Muscle layer of duodenum (tissue), 2 donors: ENCODE results near the gene DLG2.
"Not testable (repeated sequence)": the region's sequence is repeated elsewhere in the genome, so short reads cannot be mapped to it uniquely, and the experiment has no call there.

Experiments used
- H3K27ac ChIP-seq: one replicate; pipeline ENCODE4 v1.7.0; 2013; ENCODE audit warnings: mild to moderate bottlenecking, low read length
- H3K27me3 ChIP-seq: one replicate; pipeline ENCODE4 v1.7.0; 2013; ENCODE audit warnings: low read depth, mild to moderate bottlenecking, control low read depth, low read length
- H3K36me3 ChIP-seq, 2 donors: one replicate each; pipeline ENCODE4 v1.7.0; 2013; ENCODE audit warnings: low read length in 2 of 2, control low read depth in 1 of 2, mild to moderate bottlenecking in 1 of 2; ENCODE audit not compliant: insufficient read depth in 2 of 2, control insufficient read depth in 1 of 2
- H3K4me1 ChIP-seq, 2 donors: one replicate each; pipeline ENCODE4 v1.7.0; 2013; ENCODE audit warnings: low read length in 2 of 2, mild to moderate bottlenecking in 2 of 2, control low read depth in 1 of 2, moderate library complexity in 1 of 2; ENCODE audit not compliant: insufficient read depth in 2 of 2, control insufficient read depth in 1 of 2
- H3K4me3 ChIP-seq, 2 donors: one replicate each; pipeline ENCODE4 v1.7.0; 2013; ENCODE audit warnings: low read length in 2 of 2, low read depth in 1 of 2, mild to moderate bottlenecking in 1 of 2
- H3K9me3 ChIP-seq, 2 donors: one replicate each; pipeline ENCODE4 v1.7.0; 2013; ENCODE audit warnings: low read length in 2 of 2, control low read depth in 1 of 2, mild to moderate bottlenecking in 1 of 2; ENCODE audit not compliant: control insufficient read depth in 1 of 2
- donor health status: healthy.

DLG2 gene

DNA sequence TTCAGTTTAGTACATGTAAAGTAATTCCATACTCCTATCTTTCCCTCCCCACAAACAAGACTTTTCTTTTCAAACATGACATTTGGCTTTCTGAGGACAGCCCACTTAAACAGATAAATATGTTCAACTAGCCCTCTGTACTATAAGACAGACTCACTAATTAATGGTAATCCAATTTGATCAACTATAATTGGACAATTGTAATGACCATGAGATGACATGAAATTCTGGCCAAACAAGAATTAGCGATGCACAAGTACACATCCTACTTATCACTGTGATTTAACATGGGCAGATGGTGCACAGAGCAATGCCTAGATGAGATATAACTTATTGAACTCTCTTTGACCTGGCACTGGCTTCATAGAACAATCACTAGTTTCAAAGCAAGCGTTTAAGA is 1307.3 kb downstream of the DLG2 start:
- H3K36me3 ChIP-seq = no peaks in the 10 kb centered on the region
- no peaks in the 10 kb centered on the region for H3K4me1 ChIP-seq
- H3K4me3 ChIP-seq = no peak overlapping the region
- no peak overlapping the region for H3K27ac ChIP-seq
- H3K27me3 ChIP-seq = no peaks in the 10 kb centered on the region
- H3K9me3 ChIP-seq = no peaks in the 10 kb centered on the region

DNA sequence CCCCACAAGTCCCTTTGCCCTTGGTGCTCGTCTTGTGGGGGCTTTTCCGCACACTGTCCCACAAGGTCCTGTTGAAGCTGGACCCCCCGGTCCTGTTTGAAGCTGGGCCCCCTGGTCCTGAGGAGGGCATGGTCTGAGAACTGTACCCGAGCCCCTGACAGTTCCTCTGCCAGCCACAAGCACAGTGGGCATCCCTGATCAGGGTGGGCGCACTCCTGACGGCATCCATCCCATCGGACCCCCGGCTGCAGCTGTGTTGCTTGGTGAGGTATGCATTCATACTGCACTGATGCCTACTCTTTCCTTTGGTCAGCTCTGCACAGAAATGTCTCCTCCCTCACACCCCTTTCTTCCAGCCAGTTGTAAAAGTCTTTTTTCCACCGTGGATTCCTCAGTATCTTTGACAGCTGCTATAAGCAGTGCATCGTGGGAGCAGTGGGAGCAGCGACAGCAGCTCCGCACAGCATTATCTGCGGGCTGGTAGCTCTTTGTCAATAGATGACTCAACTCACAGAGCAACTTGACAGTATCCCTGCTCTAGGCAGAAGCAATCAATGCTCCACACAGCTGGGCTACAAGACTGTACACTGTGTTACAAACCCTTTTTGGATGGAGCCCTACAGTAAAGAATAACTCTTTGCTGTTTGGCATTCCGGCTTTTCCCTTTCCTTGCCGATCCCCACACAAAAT is 1310.1 kb downstream of the DLG2 start:
- no peak overlapping the region for H3K27ac ChIP-seq
- H3K9me3 ChIP-seq = no peaks in the 10 kb centered on the region
- no peaks in the 10 kb centered on the region for H3K36me3 ChIP-seq
- H3K4me1 ChIP-seq = no peaks in the 10 kb centered on the region
- H3K27me3 ChIP-seq = no peaks in the 10 kb centered on the region
- H3K4me3 ChIP-seq = peak overlapping the region; percentile 24 to 52

DNA sequence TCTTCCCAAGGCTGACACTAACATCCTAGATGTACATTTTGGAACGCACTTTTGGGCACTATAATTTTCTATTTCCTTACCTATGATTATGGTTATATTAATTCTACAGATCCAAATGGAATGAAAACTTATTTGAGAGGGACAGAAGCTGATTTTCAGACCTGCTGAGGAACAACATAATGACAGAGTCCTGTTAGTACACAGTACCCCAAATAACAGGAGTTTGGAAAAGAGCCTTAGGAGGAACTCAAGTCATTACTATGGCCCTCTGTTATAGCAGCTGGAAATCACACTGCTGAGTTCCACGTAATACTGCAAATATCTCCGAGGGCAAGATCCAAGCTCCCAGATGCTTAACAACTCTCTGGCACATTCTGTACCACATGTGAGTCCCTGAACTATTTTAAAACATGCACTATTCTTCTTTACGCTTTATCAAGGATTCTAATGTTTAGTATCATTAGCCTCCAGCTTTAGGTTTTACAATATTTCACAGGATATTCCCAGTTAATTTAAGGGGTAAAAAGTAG is 1313.2 kb downstream of the DLG2 start:
- Histone ChIP-seq H3K27ac (no peak overlapping the region), H3K4me3 (no peak overlapping the region)

DNA sequence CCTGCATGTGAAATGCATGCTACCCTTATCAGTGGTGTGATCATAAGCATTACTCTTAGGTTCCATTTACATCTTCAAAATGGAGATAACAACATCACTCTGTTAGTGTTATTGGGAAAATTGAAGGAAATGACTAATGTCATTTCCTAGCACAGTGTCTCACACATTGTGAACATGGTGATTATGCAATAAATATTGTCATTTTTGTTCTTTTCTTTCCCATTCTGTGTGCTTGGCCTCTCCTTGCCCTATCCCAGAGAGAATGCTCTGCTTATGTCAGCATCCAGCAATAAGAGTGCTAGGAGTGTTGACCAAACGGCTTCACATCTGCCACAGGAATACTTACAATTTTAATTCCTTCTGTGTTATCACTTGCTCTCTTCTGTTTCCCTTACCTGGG is 1316.9 kb downstream of the DLG2 start:
- Histone ChIP-seq H3K4me3 (no peak overlapping the region), H3K27me3 (no peaks in the 10 kb centered on the region), H3K9me3 (no peaks in the 10 kb centered on the region), H3K27ac (no peak overlapping the region), H3K4me1 (no peaks in the 10 kb centered on the region), H3K36me3 (no peaks in the 10 kb centered on the region)

More for the DNA sequence above, 1313.2 kb downstream of the DLG2 start:
- Histone ChIP-seq H3K9me3 (no peaks in the 10 kb centered on the region), H3K36me3 (no peaks in the 10 kb centered on the region), H3K4me1 (no peaks in the 10 kb centered on the region), H3K27me3 (no peaks in the 10 kb centered on the region)

DNA sequence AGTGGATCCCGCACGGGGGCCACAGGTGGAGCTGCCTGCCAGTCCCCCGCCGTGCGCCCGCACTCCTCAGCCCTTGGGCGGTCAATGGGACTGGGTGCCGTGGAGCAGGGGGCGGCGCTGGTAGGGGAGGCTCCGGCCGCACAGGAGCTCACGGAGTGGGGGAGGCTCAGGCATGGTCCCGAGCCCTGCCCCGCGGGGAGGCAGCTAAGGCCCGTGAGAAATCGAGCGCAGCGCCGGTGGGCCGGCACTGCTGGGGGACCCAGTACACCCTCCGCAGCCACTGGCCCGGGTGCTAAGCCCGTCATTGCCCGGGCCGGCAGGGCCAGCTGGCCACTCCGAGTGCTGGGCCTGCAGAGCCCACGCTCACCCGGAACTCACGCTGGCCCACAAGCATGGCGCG is 1318.7 kb downstream of the DLG2 start:
- H3K4me3 ChIP-seq, H3K36me3 ChIP-seq, H3K27ac ChIP-seq, H3K27me3 ChIP-seq, H3K4me1 ChIP-seq, H3K9me3 ChIP-seq: not testable (repeated sequence)

DNA sequence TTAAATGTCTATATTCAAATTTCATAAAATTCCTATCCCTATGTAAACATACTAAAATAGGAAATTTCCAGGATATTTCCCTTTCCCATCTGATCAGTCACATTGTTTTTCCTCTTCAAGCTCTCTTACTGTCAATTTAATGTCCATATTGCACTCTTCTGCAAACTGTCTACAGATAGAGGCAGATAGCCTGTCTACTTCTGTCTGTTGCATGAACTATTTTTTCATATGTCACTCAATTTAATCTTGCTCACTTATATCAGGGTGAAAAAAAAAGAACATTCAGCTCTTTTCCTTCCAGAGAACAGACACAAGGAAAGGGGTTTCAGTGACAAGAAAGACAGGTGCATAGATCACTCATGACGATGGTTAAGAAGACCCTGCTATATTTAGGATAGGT is 1327.1 kb downstream of the DLG2 start:
- no peaks in the 10 kb centered on the region for H3K27me3 ChIP-seq
- no peak overlapping the region for H3K4me3 ChIP-seq
- no peaks in the 10 kb centered on the region for H3K36me3 ChIP-seq
- H3K4me1 ChIP-seq = no peaks in the 10 kb centered on the region
- H3K27ac ChIP-seq = no peak overlapping the region
- no peaks in the 10 kb centered on the region for H3K9me3 ChIP-seq

DNA sequence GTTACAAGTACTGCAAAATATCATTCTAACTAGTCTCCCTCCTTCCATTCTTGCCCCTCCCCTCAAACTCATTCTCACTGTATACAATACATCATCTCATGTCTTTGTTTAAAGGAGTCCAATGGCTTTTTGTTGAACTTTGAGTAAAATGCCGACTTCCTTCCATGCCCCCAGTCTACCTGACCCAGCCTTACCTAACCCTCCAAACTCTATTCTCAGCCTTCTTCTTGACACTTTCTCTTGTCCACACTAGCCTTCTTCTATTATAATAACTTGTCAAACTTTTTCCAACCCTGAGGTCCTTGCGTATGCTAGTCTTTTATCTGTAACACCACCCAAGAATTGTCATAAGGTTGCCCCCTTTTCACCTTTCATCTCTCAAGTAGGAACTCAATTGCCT is 1329.6 kb downstream of the DLG2 start:
- no peaks in the 10 kb centered on the region for H3K4me1 ChIP-seq
- H3K36me3 ChIP-seq = no peaks in the 10 kb centered on the region
- H3K27me3 ChIP-seq = no peaks in the 10 kb centered on the region
- no peak overlapping the region for H3K4me3 ChIP-seq
- H3K9me3 ChIP-seq = no peaks in the 10 kb centered on the region
- H3K27ac ChIP-seq = no peak overlapping the region

DNA sequence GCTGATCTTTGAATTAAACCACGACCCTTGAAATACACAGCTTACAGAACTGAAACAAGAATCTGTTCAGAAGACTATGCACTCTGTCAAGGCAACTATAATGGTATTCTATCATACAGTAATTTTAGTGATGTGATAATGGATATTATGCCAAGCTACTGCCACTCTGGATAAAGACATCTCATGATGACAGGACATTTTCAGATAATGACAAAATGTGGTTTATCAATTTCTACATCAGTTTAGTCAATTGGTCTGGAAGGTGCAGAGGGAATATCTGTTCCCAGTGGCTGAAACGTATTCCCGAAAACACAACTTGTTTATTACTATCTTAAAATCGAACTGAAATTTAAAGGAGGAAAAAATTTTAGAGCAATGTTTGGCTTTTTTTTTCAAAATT is 1331.3 kb downstream of the DLG2 start:
- Histone ChIP-seq H3K4me3 (no peak overlapping the region), H3K9me3 (no peaks in the 10 kb centered on the region), H3K4me1 (no peaks in the 10 kb centered on the region), H3K27ac (no peak overlapping the region), H3K36me3 (no peaks in the 10 kb centered on the region), H3K27me3 (no peaks in the 10 kb centered on the region)

DNA sequence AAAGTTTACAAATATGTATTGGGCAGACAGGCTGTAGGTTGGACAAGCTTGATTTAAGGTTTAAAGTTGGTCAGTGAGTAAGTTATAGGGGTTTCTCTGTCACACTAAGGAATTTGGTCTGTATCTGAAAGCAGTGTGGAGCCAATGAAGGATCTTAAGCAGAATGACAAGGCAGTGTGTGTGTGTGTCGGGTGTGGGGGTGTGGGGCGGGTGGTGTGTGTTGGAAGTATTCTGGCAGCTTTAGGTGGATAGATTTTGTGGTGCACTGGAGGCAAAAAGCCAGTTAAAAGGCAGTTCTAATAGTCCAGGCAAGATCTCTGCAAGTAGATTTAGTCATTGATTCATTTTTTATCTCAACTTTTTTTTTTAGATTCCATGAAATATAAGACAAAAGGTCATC is 1334.2 kb downstream of the DLG2 start:
- Histone ChIP-seq H3K27ac (no peak overlapping the region), H3K36me3 (no peaks in the 10 kb centered on the region), H3K27me3 (no peaks in the 10 kb centered on the region), H3K9me3 (no peaks in the 10 kb centered on the region), H3K4me1 (no peaks in the 10 kb centered on the region), H3K4me3 (no peak overlapping the region)

DNA sequence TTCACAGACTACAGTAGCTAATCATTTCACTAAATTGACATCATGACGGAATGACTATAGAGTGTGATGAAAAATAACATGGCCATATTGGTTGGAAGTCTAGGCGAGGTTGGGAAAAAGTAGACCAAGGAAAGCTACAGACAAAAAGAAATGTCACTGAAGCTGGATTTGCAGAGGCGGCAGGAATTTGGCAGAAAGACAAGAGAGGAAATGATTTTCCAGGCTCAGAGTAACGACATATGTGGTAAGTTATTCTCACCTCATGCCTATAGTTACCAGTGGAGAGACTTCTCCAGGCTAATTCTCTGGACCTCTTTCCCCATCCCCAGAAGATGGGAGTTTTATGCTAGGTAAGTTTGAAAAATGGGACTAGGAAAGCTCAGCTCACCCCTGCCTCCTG is 1335.1 kb downstream of the DLG2 start:
- no peak overlapping the region for H3K27ac ChIP-seq

DNA sequence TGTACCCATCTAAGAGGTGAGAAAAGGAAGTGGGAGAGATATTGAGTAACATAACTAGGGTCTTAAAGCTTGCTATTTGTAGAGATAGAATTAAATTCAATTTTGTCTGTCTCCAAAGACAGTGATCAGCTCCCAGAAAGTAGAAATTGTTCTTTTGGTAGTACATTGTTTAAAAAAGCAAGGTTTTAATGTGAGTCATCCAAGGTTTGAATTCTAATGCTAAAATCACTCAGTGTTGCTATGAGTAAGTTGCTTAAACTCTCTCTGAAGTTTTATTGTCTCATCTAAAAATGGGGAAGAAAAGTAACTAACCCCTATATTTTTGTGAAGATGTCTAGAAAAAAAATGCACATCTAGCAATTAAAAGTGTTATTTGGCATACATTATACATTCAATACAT is 1336.5 kb downstream of the DLG2 start:
- no peaks in the 10 kb centered on the region for H3K36me3 ChIP-seq
- H3K27me3 ChIP-seq = no peaks in the 10 kb centered on the region
- H3K4me1 ChIP-seq = no peaks in the 10 kb centered on the region
- no peaks in the 10 kb centered on the region for H3K9me3 ChIP-seq
- no peak overlapping the region for H3K4me3 ChIP-seq
- H3K27ac ChIP-seq = no peak overlapping the region

More for the DNA sequence above, 1335.1 kb downstream of the DLG2 start:
- Histone ChIP-seq H3K9me3 (no peaks in the 10 kb centered on the region), H3K27me3 (no peaks in the 10 kb centered on the region), H3K4me1 (no peaks in the 10 kb centered on the region), H3K36me3 (no peaks in the 10 kb centered on the region), H3K4me3 (no peak overlapping the region)

DNA sequence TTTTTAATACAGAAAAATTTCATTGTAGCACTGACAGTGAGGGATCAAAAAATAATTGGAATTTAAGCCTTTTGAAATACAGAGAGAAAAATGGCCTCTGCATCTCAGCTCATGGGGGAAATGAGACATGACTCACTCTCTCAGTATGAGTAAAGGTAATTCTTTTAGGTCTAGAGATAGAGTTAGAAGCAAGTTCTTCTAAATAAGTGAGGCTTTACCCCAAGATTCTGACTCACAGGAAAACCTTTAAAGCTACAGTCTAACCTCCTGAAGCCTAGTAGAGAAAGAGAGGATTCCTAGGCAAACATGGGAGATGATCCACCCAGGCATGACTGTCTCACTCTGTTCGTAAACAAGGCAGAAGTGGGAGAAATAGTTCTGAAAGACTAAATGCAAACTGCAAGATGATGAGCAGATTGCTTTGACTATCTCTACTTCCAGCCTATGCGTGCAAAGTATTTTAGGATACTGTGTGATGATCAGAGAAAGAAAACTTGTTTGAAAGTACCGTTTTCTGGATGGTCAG is 1337.7 kb downstream of the DLG2 start:
- no peaks in the 10 kb centered on the region for H3K27me3 ChIP-seq
- no peaks in the 10 kb centered on the region for H3K4me1 ChIP-seq
- no peaks in the 10 kb centered on the region for H3K36me3 ChIP-seq
- no peaks in the 10 kb centered on the region for H3K9me3 ChIP-seq
- H3K27ac ChIP-seq = no peak overlapping the region
- no peak overlapping the region for H3K4me3 ChIP-seq
